H9 (cell line): Measurements from ENCODE around the gene CD68. TPM values are rescaled to one million over a fixed set of nuclear protein-coding genes. Genes with fewer than 3 reads are reported as not detected.

Experiments used
- DNase-seq: peaks from one replicate; pipeline ENCODE4 v3.0.0-alpha.2; 2017
- H2AFZ ChIP-seq: one replicate; pipeline ENCODE4 v1.6.1; 2013; ENCODE audit warnings: mild to moderate bottlenecking, low read length, control low read depth, moderate library complexity
- H2AK5ac ChIP-seq: 2 replicates; pipeline ENCODE4 v1.6.1; 2013; ENCODE audit warnings: low read length, control low read depth, mixed read lengths; ENCODE audit not compliant: insufficient read length
- H2BK120ac ChIP-seq: one replicate; pipeline ENCODE4 v1.6.1; 2013; ENCODE audit warnings: low read depth, mild to moderate bottlenecking, low read length, control low read depth, inconsistent platforms; ENCODE audit not compliant: poor library complexity, severe bottlenecking
- H2BK12ac ChIP-seq: 2 replicates; pipeline ENCODE4 v1.6.1; 2013; ENCODE audit warnings: low read length, control low read depth, mixed read lengths, low read depth; ENCODE audit not compliant: insufficient read length
- H2BK15ac ChIP-seq: 2 replicates; pipeline ENCODE4 v1.6.1; 2013; ENCODE audit warnings: low read depth, low read length, control low read depth
- H2BK20ac ChIP-seq: one replicate; pipeline ENCODE4 v1.6.1; 2013; ENCODE audit warnings: low read depth, mild to moderate bottlenecking, low read length, control low read depth, inconsistent platforms; ENCODE audit not compliant: poor library complexity, severe bottlenecking
- H2BK5ac ChIP-seq: 2 replicates; pipeline ENCODE4 v1.6.1; 2013; ENCODE audit warnings: low read length, control low read depth, mixed read lengths; ENCODE audit not compliant: insufficient read length
- H3K14ac ChIP-seq: 2 replicates; pipeline ENCODE4 v1.6.1; 2013; ENCODE audit warnings: low read length, control low read depth; ENCODE audit not compliant: insufficient read depth
- H3K18ac ChIP-seq: 2 replicates; pipeline ENCODE4 v1.6.1; 2013; ENCODE audit warnings: low read depth, mild to moderate bottlenecking, mixed read lengths, low read length, control low read depth; ENCODE audit not compliant: insufficient read length
- H3K23ac ChIP-seq: 2 replicates; pipeline ENCODE4 v1.6.1; 2013; ENCODE audit warnings: low read length, control low read depth, mixed read lengths, low read depth; ENCODE audit not compliant: insufficient read length
- H3K23me2 ChIP-seq: 2 replicates; pipeline ENCODE4 v1.6.1; 2013; ENCODE audit warnings: low read depth, mild to moderate bottlenecking, mixed read lengths, low read length, control low read depth; ENCODE audit not compliant: insufficient read length, poor library complexity, severe bottlenecking
- H3K27ac ChIP-seq: 2 replicates; pipeline ENCODE4 v1.5.1; 2013; ENCODE audit warnings: low read length, control low read depth, mixed read lengths, low read depth; ENCODE audit not compliant: insufficient read length
- H3K27me3 ChIP-seq: 2 replicates; pipeline ENCODE4 v1.6.1; 2013; ENCODE audit warnings: low read length, control low read depth, inconsistent platforms; ENCODE audit not compliant: insufficient read depth
- H3K4ac ChIP-seq: 2 replicates; pipeline ENCODE4 v1.6.1; 2013; ENCODE audit warnings: low read depth, mild to moderate bottlenecking, control low read depth, inconsistent platforms, low read length, moderate library complexity
- H3K4me1 ChIP-seq: 2 replicates; pipeline ENCODE4 v1.6.1; 2013; ENCODE audit warnings: low read length, control low read depth, inconsistent platforms; ENCODE audit not compliant: insufficient read depth
- H3K4me2 ChIP-seq: 2 replicates; pipeline ENCODE4 v1.6.1; 2013; ENCODE audit warnings: low read length, control low read depth, mixed read lengths; ENCODE audit not compliant: insufficient read length, insufficient read depth
- H3K56ac ChIP-seq: 2 replicates; pipeline ENCODE4 v1.6.1; 2013; ENCODE audit warnings: low read depth, mild to moderate bottlenecking, mixed read lengths, low read length, control low read depth; ENCODE audit not compliant: insufficient read length
- H3K79me1 ChIP-seq: 2 replicates; pipeline ENCODE4 v1.6.1; 2013; ENCODE audit warnings: low read depth, mild to moderate bottlenecking, moderate library complexity, low read length, control low read depth, inconsistent platforms; ENCODE audit not compliant: insufficient read depth, poor library complexity, severe bottlenecking
- H3K79me2 ChIP-seq: 2 replicates; pipeline ENCODE4 v1.6.1; 2013; ENCODE audit warnings: low read length, control low read depth, inconsistent platforms; ENCODE audit not compliant: insufficient read depth
- H3K9ac ChIP-seq: 2 replicates; pipeline ENCODE4 v1.6.1; 2013; ENCODE audit warnings: low read length, control low read depth, mixed read lengths; ENCODE audit not compliant: insufficient read length; ENCODE audit errors: extremely low read depth
- H3K9me3 ChIP-seq: one replicate; pipeline ENCODE4 v1.6.1; 2013; ENCODE audit warnings: low read depth, low read length, inconsistent platforms; ENCODE audit not compliant: control insufficient read depth
- H3T11ph ChIP-seq: one replicate; pipeline ENCODE4 v1.6.1; 2013; ENCODE audit warnings: mild to moderate bottlenecking, low read length, control low read depth, inconsistent platforms
- H4K20me1 ChIP-seq: one replicate; pipeline ENCODE4 v1.6.1; 2013; ENCODE audit not compliant: control insufficient read depth, insufficient read length, insufficient read depth
- H4K5ac ChIP-seq: 2 replicates; pipeline ENCODE4 v1.6.1; 2013; ENCODE audit warnings: low read depth, mild to moderate bottlenecking, mixed read lengths, low read length, control low read depth; ENCODE audit not compliant: insufficient read length
- H4K8ac ChIP-seq: replicated peaks from 2 replicates; pipeline ENCODE4 v1.6.1; 2013; ENCODE audit warnings: low read length, control low read depth, mixed read lengths, low read depth; ENCODE audit not compliant: insufficient read length
- H4K91ac ChIP-seq: 2 replicates; pipeline ENCODE4 v1.6.1; 2013; ENCODE audit warnings: low read depth, mild to moderate bottlenecking, moderate library complexity, mixed read lengths, low read length, control low read depth; ENCODE audit not compliant: insufficient read length
- H3K27ac Mint-ChIP-seq, 3 experiments: 2 replicates in 2 of 3; 3 replicates in 1 of 3; pipeline ENCODE4 v1.8.0; 2020 to 2021; ENCODE audit warnings: mixed read lengths in 3 of 3, mild to moderate bottlenecking in 1 of 3, moderate library complexity in 1 of 3
- H3K27me3 Mint-ChIP-seq: 2 replicates; pipeline ENCODE4 v1.8.0; 2021; ENCODE audit warnings: low read depth, mild to moderate bottlenecking, moderate library complexity, mixed read lengths
- H3K36me3 Mint-ChIP-seq, 3 experiments: 2 replicates in 2 of 3; 3 replicates in 1 of 3; pipeline ENCODE4 v1.8.0; 2020 to 2021; ENCODE audit warnings: low read depth in 3 of 3, mixed read lengths in 3 of 3; ENCODE audit not compliant: insufficient read depth in 1 of 3
- H3K4me1 Mint-ChIP-seq, 2 experiments: 2 replicates each; pipeline ENCODE4 v1.8.0; 2020; ENCODE audit warnings: mixed read lengths in 2 of 2
- H3K4me3 Mint-ChIP-seq, 2 experiments: 2 replicates in 1 of 2; 3 replicates in 1 of 2; pipeline ENCODE4 v1.8.0; 2020 to 2021; ENCODE audit warnings: mild to moderate bottlenecking in 2 of 2, mixed read lengths in 2 of 2, moderate library complexity in 1 of 2
- H3K9me3 Mint-ChIP-seq, 2 experiments: 2 replicates in 1 of 2; 3 replicates in 1 of 2; pipeline ENCODE4 v1.8.0; 2020; ENCODE audit warnings: mild to moderate bottlenecking in 2 of 2, mixed read lengths in 2 of 2, moderate library complexity in 1 of 2
- WGBS: extraction: QIAGEN DNeasy Blood & Tissue Kit; methylation state at CpG from one replicate; pipeline ENCODE4 v1.1.7; 2013; ENCODE audit warnings: missing lambda C conversion rate, low lambda C conversion rate, mixed read lengths; ENCODE audit not compliant: insufficient read length; ENCODE audit errors: extremely low coverage; 5-methylcytosine and 5-hydroxymethylcytosine counted together
- total RNA-seq: library from RNA; stranded (reverse); gene quantifications from 2 replicates; pipeline ENCODE4 v1.2.1, GENCODE V29; 2021
- TF ChIP-seq, protein P1 (sequence below): fragments of 200-600 bp; sonication (generic); conservative IDR thresholded peaks from 3 replicates; pipeline ENCODE4 v1.8.0; 2021; ENCODE audit warnings: antibody characterized with exemption, mild to moderate bottlenecking

CD68 gene
- total RNA-seq, 1 experiment from 2014 or later, result 0.42 TPM

GRCh38 chr17:7592422-7593021 is 13.1 kb downstream of the CD68 start:
- Histone ChIP-seq H3K27ac (no peak overlapping the region), H3K27me3 (no peaks in the 10 kb centered on the region), H2BK5ac (no peak overlapping the region), H3K56ac (no peak overlapping the region), H3T11ph (no peak overlapping the region), H4K5ac (no peak overlapping the region), H3K79me1 (no peaks in the 10 kb centered on the region), H3K79me2 (no peaks in the 10 kb centered on the region), H3K4me2 (no peak overlapping the region), H3K9me3 (no peaks in the 10 kb centered on the region), H2BK12ac (no peak overlapping the region), H3K23ac (no peak overlapping the region), H4K8ac (no peak overlapping the region), H4K20me1 (no peaks in the 10 kb centered on the region), H3K4me1 (no peaks in the 10 kb centered on the region; the same call in 1 of the 2 replicates), H3K18ac (no peak overlapping the region), H2AK5ac (no peak overlapping the region), H3K14ac (no peak overlapping the region), H2BK15ac (no peak overlapping the region), H2AFZ (no peak overlapping the region), H4K91ac (no peak overlapping the region), H3K9ac (no peak overlapping the region), H3K23me2 (peaks cover 10% of the 10 kb centered on the region), H2BK120ac (no peak overlapping the region), H3K4ac (no peak overlapping the region), H2BK20ac (no peak overlapping the region)
- no peak for DNase-seq
- WGBS, result no CpG with 5 or more reads among the region's 23 CpGs
- H3K9me3 Mint-ChIP-seq, result no peaks in the 10 kb centered on the region
- H3K27ac Mint-ChIP-seq, result peak overlapping the region in 2 of 3 experiments; percentile 57 to 98; a peak in 4 of 7 replicates
- no peaks in the 10 kb centered on the region for H3K27me3 Mint-ChIP-seq
- peaks cover 21 to 40% of the 10 kb centered on the region in 2 experiments for H3K4me1 Mint-ChIP-seq
- no peak overlapping the region for H3K4me3 Mint-ChIP-seq
- TF ChIP-seq, protein P1, sequence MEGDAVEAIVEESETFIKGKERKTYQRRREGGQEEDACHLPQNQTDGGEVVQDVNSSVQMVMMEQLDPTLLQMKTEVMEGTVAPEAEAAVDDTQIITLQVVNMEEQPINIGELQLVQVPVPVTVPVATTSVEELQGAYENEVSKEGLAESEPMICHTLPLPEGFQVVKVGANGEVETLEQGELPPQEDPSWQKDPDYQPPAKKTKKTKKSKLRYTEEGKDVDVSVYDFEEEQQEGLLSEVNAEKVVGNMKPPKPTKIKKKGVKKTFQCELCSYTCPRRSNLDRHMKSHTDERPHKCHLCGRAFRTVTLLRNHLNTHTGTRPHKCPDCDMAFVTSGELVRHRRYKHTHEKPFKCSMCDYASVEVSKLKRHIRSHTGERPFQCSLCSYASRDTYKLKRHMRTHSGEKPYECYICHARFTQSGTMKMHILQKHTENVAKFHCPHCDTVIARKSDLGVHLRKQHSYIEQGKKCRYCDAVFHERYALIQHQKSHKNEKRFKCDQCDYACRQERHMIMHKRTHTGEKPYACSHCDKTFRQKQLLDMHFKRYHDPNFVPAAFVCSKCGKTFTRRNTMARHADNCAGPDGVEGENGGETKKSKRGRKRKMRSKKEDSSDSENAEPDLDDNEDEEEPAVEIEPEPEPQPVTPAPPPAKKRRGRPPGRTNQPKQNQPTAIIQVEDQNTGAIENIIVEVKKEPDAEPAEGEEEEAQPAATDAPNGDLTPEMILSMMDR, result no peak
- peaks cover 38 to 69% (median 66%) of the 10 kb centered on the region in 3 experiments for H3K36me3 Mint-ChIP-seq
